Measurements from ENCODE around the gene SCART1. TPM values are rescaled to one million over a fixed set of nuclear protein-coding genes. Genes with fewer than 3 reads are reported as not detected.

The SCART1 gene
- total RNA-seq, 1 experiment from 2014 or later: 0.73 TPM

DNA sequence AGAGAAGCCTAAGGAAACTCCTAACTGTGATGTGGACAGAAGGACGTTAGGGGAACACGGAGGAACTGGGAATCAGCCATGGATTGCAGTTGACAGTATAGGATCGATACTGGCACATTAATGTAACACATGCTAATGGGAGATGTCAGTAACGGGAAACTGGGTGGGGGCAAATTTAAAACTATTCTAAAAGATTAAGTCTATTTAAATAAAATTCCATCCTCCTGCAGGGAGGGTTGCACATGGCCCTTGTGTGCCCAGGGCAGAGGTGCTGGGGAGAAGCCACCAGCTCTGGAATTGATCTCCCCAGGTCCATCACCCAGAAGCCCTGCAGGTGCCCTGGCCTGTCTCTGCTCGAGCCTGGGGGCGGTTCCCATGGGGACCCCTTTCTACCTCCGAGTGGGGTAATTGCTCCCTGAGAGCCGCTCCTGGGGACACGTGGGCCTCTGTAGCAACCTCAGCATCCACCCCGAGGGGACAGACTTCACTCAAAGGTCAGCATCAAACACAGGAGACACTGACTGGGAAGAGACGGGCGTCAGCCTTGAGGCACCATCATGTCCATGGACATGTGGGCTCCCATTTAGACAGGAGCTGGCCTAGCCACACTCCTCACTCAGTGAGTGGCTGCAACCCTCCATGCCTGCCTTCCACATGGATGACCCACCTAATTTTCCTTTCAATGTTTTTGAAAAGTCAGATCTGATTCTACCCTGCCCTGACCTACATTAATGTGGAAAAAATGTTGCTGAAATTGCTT is 21.1 kb downstream of the SCART1 start:
- H3K9me3 Mint-ChIP-seq (ENCODE audit: unreplicated experiment): no peaks in the 10 kb centered on the region

DNA sequence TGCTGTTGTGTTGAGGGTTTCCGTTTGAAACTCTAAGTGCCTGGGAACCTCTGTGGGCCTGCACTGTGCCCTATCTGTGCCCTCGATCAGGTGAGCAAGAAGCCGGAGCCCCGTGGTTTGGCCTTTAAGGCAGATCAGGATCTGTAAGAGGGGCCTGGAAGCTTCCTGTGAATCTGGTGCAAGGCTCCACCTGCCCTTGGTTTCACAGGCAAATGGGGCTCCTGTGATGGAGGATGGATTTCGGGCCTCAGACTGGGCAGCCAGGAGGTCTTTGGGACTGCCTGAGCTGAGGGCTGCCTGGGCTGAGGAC is 21.6 kb downstream of the SCART1 start:
- no TSS peak for BruUV-seq (replicated peaks)
- Mint-ChIP-seq H3K36me3 (ENCODE audit: insufficient read depth, unreplicated experiment) (no peaks in the 10 kb centered on the region), H3K4me3 (ENCODE audit: unreplicated experiment) (no peak overlapping the region), H3K4me1 (ENCODE audit: low read depth, unreplicated experiment) (no peaks in the 10 kb centered on the region), H3K27ac (ENCODE audit: unreplicated experiment) (no peak overlapping the region), H3K9me3 (ENCODE audit: unreplicated experiment) (no peaks in the 10 kb centered on the region), H3K27me3 (ENCODE audit: insufficient read depth, unreplicated experiment) (peaks cover 22% of the 10 kb centered on the region)
- Histone ChIP-seq H3K27me3 (replicated peaks; ENCODE audit: control insufficient read depth, insufficient read depth, low read length) (peaks cover 3% of the 10 kb centered on the region), H3K9me3 (no peaks in the 10 kb centered on the region), H3K36me3 (ENCODE audit: control insufficient read depth, insufficient read depth, low read length) (no peaks in the 10 kb centered on the region), H3K4me1 (no peaks in the 10 kb centered on the region), H3K4me3 (ENCODE audit: low read depth, low read length) (no peak overlapping the region)
- no peak for DNase-seq
- ChIA-PET POLR2A (no interaction called here), CTCF (no interaction called here)
- intact Hi-C loops (cut with micrococcal nuclease; ENCODE audit: unreplicated experiment): no loop called here
- TF ChIP-seq, protein P1, sequence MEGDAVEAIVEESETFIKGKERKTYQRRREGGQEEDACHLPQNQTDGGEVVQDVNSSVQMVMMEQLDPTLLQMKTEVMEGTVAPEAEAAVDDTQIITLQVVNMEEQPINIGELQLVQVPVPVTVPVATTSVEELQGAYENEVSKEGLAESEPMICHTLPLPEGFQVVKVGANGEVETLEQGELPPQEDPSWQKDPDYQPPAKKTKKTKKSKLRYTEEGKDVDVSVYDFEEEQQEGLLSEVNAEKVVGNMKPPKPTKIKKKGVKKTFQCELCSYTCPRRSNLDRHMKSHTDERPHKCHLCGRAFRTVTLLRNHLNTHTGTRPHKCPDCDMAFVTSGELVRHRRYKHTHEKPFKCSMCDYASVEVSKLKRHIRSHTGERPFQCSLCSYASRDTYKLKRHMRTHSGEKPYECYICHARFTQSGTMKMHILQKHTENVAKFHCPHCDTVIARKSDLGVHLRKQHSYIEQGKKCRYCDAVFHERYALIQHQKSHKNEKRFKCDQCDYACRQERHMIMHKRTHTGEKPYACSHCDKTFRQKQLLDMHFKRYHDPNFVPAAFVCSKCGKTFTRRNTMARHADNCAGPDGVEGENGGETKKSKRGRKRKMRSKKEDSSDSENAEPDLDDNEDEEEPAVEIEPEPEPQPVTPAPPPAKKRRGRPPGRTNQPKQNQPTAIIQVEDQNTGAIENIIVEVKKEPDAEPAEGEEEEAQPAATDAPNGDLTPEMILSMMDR (IDR thresholded peaks at IDR 0.05; ENCODE audit: insufficient read depth in 1 of 2, low read depth in 1 of 2, low read length in 1 of 2, severe bottlenecking in 1 of 2, unreplicated experiment in 1 of 2): no peak

More for the DNA sequence above, 21.1 kb downstream of the SCART1 start:
- Mint-ChIP-seq H3K4me3 (ENCODE audit: unreplicated experiment) (no peak overlapping the region), H3K36me3 (ENCODE audit: insufficient read depth, unreplicated experiment) (no peaks in the 10 kb centered on the region), H3K27ac (ENCODE audit: unreplicated experiment) (no peak overlapping the region), H3K27me3 (ENCODE audit: insufficient read depth, unreplicated experiment) (peaks cover 26% of the 10 kb centered on the region), H3K4me1 (ENCODE audit: low read depth, unreplicated experiment) (no peaks in the 10 kb centered on the region)
- Histone ChIP-seq H3K36me3 (ENCODE audit: control insufficient read depth, insufficient read depth, low read length) (no peaks in the 10 kb centered on the region), H3K27me3 (replicated peaks; ENCODE audit: control insufficient read depth, insufficient read depth, low read length) (peaks cover 3% of the 10 kb centered on the region), H3K4me3 (ENCODE audit: low read depth, low read length) (no peak overlapping the region), H3K9me3 (no peaks in the 10 kb centered on the region), H3K4me1 (no peaks in the 10 kb centered on the region)
- TF ChIP-seq, protein P1 (IDR thresholded peaks at IDR 0.05; ENCODE audit: insufficient read depth in 1 of 2, low read depth in 1 of 2, low read length in 1 of 2, severe bottlenecking in 1 of 2, unreplicated experiment in 1 of 2): no peak
- BruUV-seq (replicated peaks): no TSS peak
- POLR2A ChIA-PET: no interaction called here
- no peak for DNase-seq
- intact Hi-C loops (cut with micrococcal nuclease; ENCODE audit: unreplicated experiment): no loop called here
- CTCF ChIA-PET: no interaction called here

DNA sequence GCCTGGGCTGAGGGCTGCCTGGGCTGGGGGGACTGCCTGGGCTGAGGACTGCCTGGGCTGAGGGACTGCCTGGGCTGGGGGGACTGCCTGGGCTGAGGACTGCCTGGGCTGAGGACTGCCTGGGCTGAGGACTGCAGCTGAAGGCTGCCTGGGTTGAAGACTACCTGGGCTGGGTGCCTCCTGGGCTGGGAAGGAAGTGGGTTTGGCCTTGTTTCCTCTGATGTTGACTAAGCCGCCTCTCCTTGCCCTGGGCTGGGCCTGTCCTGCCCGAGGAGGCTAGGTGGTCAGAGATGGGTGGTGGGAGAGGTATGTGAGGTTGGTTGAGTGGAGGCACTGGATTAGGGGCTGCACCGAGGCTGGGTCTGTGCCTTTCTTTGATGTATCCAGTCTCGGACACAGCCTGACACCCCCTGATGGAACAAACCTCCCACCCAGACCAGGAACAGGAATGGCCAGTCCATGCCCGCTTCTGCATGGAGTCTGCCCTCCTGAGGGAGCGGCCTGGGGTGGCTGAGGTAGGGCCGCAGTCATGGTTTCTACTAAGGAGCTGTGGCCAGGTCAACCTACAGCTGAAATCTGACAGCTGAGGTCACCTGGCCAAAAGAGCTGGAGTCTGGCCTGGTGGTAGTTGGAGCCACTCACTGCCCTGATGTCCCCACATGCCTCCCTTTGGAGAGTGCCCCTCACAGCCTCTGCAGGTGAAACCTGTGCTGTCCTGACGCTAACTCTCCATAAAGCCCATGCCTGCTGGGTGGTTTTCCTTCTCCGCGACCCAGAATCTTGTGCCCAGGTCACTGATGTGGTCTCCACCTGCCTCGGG is 22.3 kb downstream of the SCART1 start:
- H3K4me1 Mint-ChIP-seq (ENCODE audit: low read depth, unreplicated experiment): no peaks in the 10 kb centered on the region
- ChIA-PET CTCF (no interaction called here), POLR2A (no interaction called here)
- H3K27ac Mint-ChIP-seq (ENCODE audit: unreplicated experiment): no peak overlapping the region
- no peaks in the 10 kb centered on the region for H3K36me3 Mint-ChIP-seq (ENCODE audit: insufficient read depth, unreplicated experiment)
- intact Hi-C loops (cut with micrococcal nuclease; ENCODE audit: unreplicated experiment): no loop called here
- DNase-seq: no peak
- Histone ChIP-seq H3K4me3 (ENCODE audit: low read depth, low read length) (no peak overlapping the region), H3K36me3 (ENCODE audit: control insufficient read depth, insufficient read depth, low read length) (no peaks in the 10 kb centered on the region), H3K27me3 (replicated peaks; ENCODE audit: control insufficient read depth, insufficient read depth, low read length) (peaks cover 3% of the 10 kb centered on the region), H3K9me3 (no peaks in the 10 kb centered on the region), H3K4me1 (no peaks in the 10 kb centered on the region)
- TF ChIP-seq, protein P1 (IDR thresholded peaks at IDR 0.05; ENCODE audit: insufficient read depth in 1 of 2, low read depth in 1 of 2, low read length in 1 of 2, severe bottlenecking in 1 of 2, unreplicated experiment in 1 of 2): no peak
- H3K27me3 Mint-ChIP-seq (ENCODE audit: insufficient read depth, unreplicated experiment): peaks cover 22% of the 10 kb centered on the region
- no peaks in the 10 kb centered on the region for H3K9me3 Mint-ChIP-seq (ENCODE audit: unreplicated experiment)
- no TSS peak for BruUV-seq (replicated peaks)
- H3K4me3 Mint-ChIP-seq (ENCODE audit: unreplicated experiment): no peak overlapping the region
